ENCODE results near the gene TMEM176B. TPM values are rescaled to one million over a fixed set of nuclear protein-coding genes. Genes with fewer than 3 reads are reported as not detected.

The TMEM176B gene
- polyA plus RNA-seq, 1 experiment = not detected

- no peak for TF ChIP-seq CTCF (IDR thresholded peaks at IDR 0.05; ENCODE audit: insufficient read depth, low read depth, low read length)
- ChIA-PET CTCF (no interaction called here), POLR2A (no interaction called here)
- peaks cover 11% of the 10 kb centered on the region; the same call in 1 of the 2 replicates for H3K27me3 ChIP-seq (ENCODE audit: control insufficient read depth, insufficient read depth, low read length)
- no peaks in the 10 kb centered on the region for H3K36me3 ChIP-seq (ENCODE audit: control insufficient read depth, insufficient read depth, low read length)
- DNase-seq (ENCODE audit: low read depth) = no peak
- H3K4me3 ChIP-seq (ENCODE audit: low read depth, low read length) = no peak overlapping the region
These were observed 2.0 kb upstream of the TMEM176B start for GRCh38 chr7:150801946-150802771.

- Histone ChIP-seq H3K27me3 (ENCODE audit: control insufficient read depth, insufficient read depth, low read length) (peaks cover 11% of the 10 kb centered on the region; the same call in 1 of the 2 replicates), H3K36me3 (ENCODE audit: control insufficient read depth, insufficient read depth, low read length) (no peaks in the 10 kb centered on the region), H3K4me3 (ENCODE audit: low read depth, low read length) (no peak overlapping the region)
- DNase-seq (ENCODE audit: low read depth) = no peak
- ChIA-PET CTCF (no interaction called here), POLR2A (no interaction called here)
- no peak for TF ChIP-seq CTCF (IDR thresholded peaks at IDR 0.05; ENCODE audit: insufficient read depth, low read depth, low read length)
These were observed 1.2 kb upstream of the TMEM176B start for GRCh38 chr7:150801242-150801945.

- peaks cover 11% of the 10 kb centered on the region; the same call in 1 of the 2 replicates for H3K27me3 ChIP-seq (ENCODE audit: control insufficient read depth, insufficient read depth, low read length)
- no peak for TF ChIP-seq CTCF (IDR thresholded peaks at IDR 0.05; ENCODE audit: insufficient read depth, low read depth, low read length)
- POLR2A ChIA-PET = no interaction called here
- no peaks in the 10 kb centered on the region for H3K36me3 ChIP-seq (ENCODE audit: control insufficient read depth, insufficient read depth, low read length)
- no peak within 1 kb of the TSS for H3K4me3 ChIP-seq (ENCODE audit: low read depth, low read length)
- DNase-seq (ENCODE audit: low read depth) = no peak
- CTCF ChIA-PET = no interaction called here
These were observed 547 bp upstream of the TMEM176B start, which contains the start of gene TMEM176A for GRCh38 chr7:150800581-150801241. Gene TMEM176A, plus strand, starts transcription at chr7:150800769. Its CDS starts 782 bp downstream, at chr7:150801551.

- Histone ChIP-seq H3K4me3 (ENCODE audit: low read depth, low read length) (no peak overlapping the region), H3K36me3 (ENCODE audit: control insufficient read depth, insufficient read depth, low read length) (no peaks in the 10 kb centered on the region), H3K27me3 (ENCODE audit: control insufficient read depth, insufficient read depth, low read length) (peaks cover 11% of the 10 kb centered on the region; the same call in 1 of the 2 replicates)
- no peak for DNase-seq (ENCODE audit: low read depth)
- ChIA-PET POLR2A (no interaction called here), CTCF (interaction anchor here (1.1 kb wide), 1 partner anchor 20 kb away, joined by 4 read pairs; no protein-coding TSS in a partner anchor)
- TF ChIP-seq CTCF (IDR thresholded peaks at IDR 0.05; ENCODE audit: insufficient read depth, low read depth, low read length) = no peak
These were observed 1.0 kb downstream of the TMEM176B start for GRCh38 chr7:150799156-150799555.

GRCh38 chr7:150797661-150798060 lies 2.5 kb downstream of the TMEM176B start:
- H3K27me3 ChIP-seq (ENCODE audit: control insufficient read depth, insufficient read depth, low read length) = peaks cover 11% of the 10 kb centered on the region; the same call in 1 of the 2 replicates
- H3K4me3 ChIP-seq (ENCODE audit: low read depth, low read length) = no peak overlapping the region
- CTCF ChIA-PET = no interaction called here
- no peaks in the 10 kb centered on the region for H3K36me3 ChIP-seq (ENCODE audit: control insufficient read depth, insufficient read depth, low read length)
- POLR2A ChIA-PET = no interaction called here
- no peak for TF ChIP-seq CTCF (IDR thresholded peaks at IDR 0.05; ENCODE audit: insufficient read depth, low read depth, low read length)
- no peak for DNase-seq (ENCODE audit: low read depth)
